ENCODE data around the gene EFNA5. TPM values are rescaled to one million over a fixed set of nuclear protein-coding genes. Genes with fewer than 3 reads are reported as not detected.

Gene EFNA5
- total and polyA plus RNA-seq, 5 donors from 2014 or later, result 0.73 TPM; not detected in 4

GRCh38 chr5:107463731-107464130 lies 207.0 kb downstream of the EFNA5 start:
- Histone ChIP-seq H3K9me3 (ENCODE audit: control insufficient read depth in 2 of 2, low read length in 2 of 2) (no peaks in the 10 kb centered on the region), H3K4me1 (ENCODE audit: control insufficient read depth, insufficient read depth, low read length, poor library complexity, severe bottlenecking) (no peaks in the 10 kb centered on the region), H3K27me3 (ENCODE audit: control insufficient read depth, insufficient read depth, low read length) (no peaks in the 10 kb centered on the region), H3K36me3 (ENCODE audit: control insufficient read depth, insufficient read depth, low read length) (no peaks in the 10 kb centered on the region), H3K4me3 (ENCODE audit: low read depth, low read length) (no peak overlapping the region), H3K27ac (ENCODE audit: insufficient read depth, low read length, poor library complexity, severe bottlenecking) (no peak overlapping the region)
- no peaks in the 10 kb centered on the region for H3K4me1 Mint-ChIP-seq
- peaks cover 4% of the 10 kb centered on the region for H3K27me3 Mint-ChIP-seq
- DNase-seq (no peak), ATAC-seq (ENCODE audit: low read depth in 2 of 2) (no peak)
- H3K27ac Mint-ChIP-seq, result no peak overlapping the region
- H3K9me3 Mint-ChIP-seq, result peaks cover 0 to 4% (median 0%) of the 10 kb centered on the region in 7 donors
- H3K4me3 Mint-ChIP-seq, result no peak overlapping the region
- H3K36me3 Mint-ChIP-seq, result no peaks in the 10 kb centered on the region

GRCh38 chr5:107461770-107462169 lies 209.0 kb downstream of the EFNA5 start:
- H3K27me3 ChIP-seq (ENCODE audit: control insufficient read depth, insufficient read depth, low read length), result no peaks in the 10 kb centered on the region
- H3K4me1 ChIP-seq (ENCODE audit: control insufficient read depth, insufficient read depth, low read length, poor library complexity, severe bottlenecking), result no peaks in the 10 kb centered on the region
- DNase-seq, result no peak
- H3K4me1 Mint-ChIP-seq, result no peaks in the 10 kb centered on the region
- H3K27me3 Mint-ChIP-seq, result peaks cover 6% of the 10 kb centered on the region
- no peaks in the 10 kb centered on the region for H3K36me3 ChIP-seq (ENCODE audit: control insufficient read depth, insufficient read depth, low read length)
- peaks cover 0 to 4% (median 0%) of the 10 kb centered on the region in 7 donors for H3K9me3 Mint-ChIP-seq
- no peak overlapping the region for H3K4me3 ChIP-seq (ENCODE audit: low read depth, low read length)
- no peaks in the 10 kb centered on the region for H3K9me3 ChIP-seq (ENCODE audit: control insufficient read depth in 2 of 2, low read length in 2 of 2)
- H3K36me3 Mint-ChIP-seq, result no peaks in the 10 kb centered on the region
- H3K27ac ChIP-seq (ENCODE audit: insufficient read depth, low read length, poor library complexity, severe bottlenecking), result no peak overlapping the region
- ATAC-seq (ENCODE audit: low read depth in 2 of 2), result no peak
- H3K4me3 Mint-ChIP-seq, result no peak overlapping the region
- no peak overlapping the region for H3K27ac Mint-ChIP-seq

GRCh38 chr5:107460789-107461188 lies 209.9 kb downstream of the EFNA5 start:
- Mint-ChIP-seq H3K27me3 (peaks cover 8% of the 10 kb centered on the region), H3K36me3 (no peaks in the 10 kb centered on the region), H3K9me3 (peaks cover 0 to 4% (median 0%) of the 10 kb centered on the region in 7 donors), H3K4me3 (no peak overlapping the region), H3K27ac (no peak overlapping the region), H3K4me1 (no peaks in the 10 kb centered on the region)
- ATAC-seq (ENCODE audit: low read depth in 2 of 2), result no peak
- Histone ChIP-seq H3K27ac (ENCODE audit: insufficient read depth, low read length, poor library complexity, severe bottlenecking) (no peak overlapping the region), H3K9me3 (ENCODE audit: control insufficient read depth in 2 of 2, low read length in 2 of 2) (no peaks in the 10 kb centered on the region), H3K4me1 (ENCODE audit: control insufficient read depth, insufficient read depth, low read length, poor library complexity, severe bottlenecking) (no peaks in the 10 kb centered on the region), H3K27me3 (ENCODE audit: control insufficient read depth, insufficient read depth, low read length) (no peaks in the 10 kb centered on the region), H3K36me3 (ENCODE audit: control insufficient read depth, insufficient read depth, low read length) (no peaks in the 10 kb centered on the region), H3K4me3 (ENCODE audit: low read depth, low read length) (no peak overlapping the region)
- DNase-seq, result no peak

- Histone ChIP-seq H3K36me3 (ENCODE audit: control insufficient read depth, insufficient read depth, low read length) (no peaks in the 10 kb centered on the region), H3K4me3 (ENCODE audit: low read depth, low read length) (no peak overlapping the region), H3K9me3 (ENCODE audit: control insufficient read depth in 2 of 2, low read length in 2 of 2) (no peaks in the 10 kb centered on the region), H3K27ac (ENCODE audit: insufficient read depth, low read length, poor library complexity, severe bottlenecking) (no peak overlapping the region), H3K4me1 (ENCODE audit: control insufficient read depth, insufficient read depth, low read length, poor library complexity, severe bottlenecking) (no peaks in the 10 kb centered on the region), H3K27me3 (ENCODE audit: control insufficient read depth, insufficient read depth, low read length) (no peaks in the 10 kb centered on the region)
- Mint-ChIP-seq H3K27me3 (peaks cover 4% of the 10 kb centered on the region), H3K36me3 (no peaks in the 10 kb centered on the region), H3K4me1 (no peaks in the 10 kb centered on the region), H3K4me3 (no peak overlapping the region), H3K27ac (no peak overlapping the region), H3K9me3 (peaks cover 0 to 4% (median 0%) of the 10 kb centered on the region in 7 donors)
- ATAC-seq (ENCODE audit: low read depth in 2 of 2) (no peak), DNase-seq (no peak)
Observed at GRCh38 chr5:107459605-107460004, 211.1 kb downstream of the EFNA5 start.

- Histone ChIP-seq H3K4me1 (ENCODE audit: control insufficient read depth, insufficient read depth, low read length, poor library complexity, severe bottlenecking) (no peaks in the 10 kb centered on the region), H3K4me3 (ENCODE audit: low read depth, low read length) (no peak overlapping the region), H3K9me3 (ENCODE audit: control insufficient read depth in 2 of 2, low read length in 2 of 2) (no peaks in the 10 kb centered on the region), H3K36me3 (ENCODE audit: control insufficient read depth, insufficient read depth, low read length) (no peaks in the 10 kb centered on the region), H3K27me3 (ENCODE audit: control insufficient read depth, insufficient read depth, low read length) (no peaks in the 10 kb centered on the region), H3K27ac (ENCODE audit: insufficient read depth, low read length, poor library complexity, severe bottlenecking) (no peak overlapping the region)
- H3K4me1 Mint-ChIP-seq, result no peaks in the 10 kb centered on the region
- H3K9me3 Mint-ChIP-seq, result peaks cover 0 to 4% (median 0%) of the 10 kb centered on the region in 7 donors
- no peak for DNase-seq
- H3K36me3 Mint-ChIP-seq, result no peaks in the 10 kb centered on the region
- peaks cover 4% of the 10 kb centered on the region for H3K27me3 Mint-ChIP-seq
- no peak overlapping the region for H3K27ac Mint-ChIP-seq
- ATAC-seq (ENCODE audit: low read depth in 2 of 2), result no peak
- no peak overlapping the region for H3K4me3 Mint-ChIP-seq
Observed at GRCh38 chr5:107458322-107458721, 212.4 kb downstream of the EFNA5 start.

GRCh38 chr5:107457881-107458280 lies 212.9 kb downstream of the EFNA5 start:
- H3K4me3 ChIP-seq (ENCODE audit: low read depth, low read length), result no peak overlapping the region
- Mint-ChIP-seq H3K27me3 (peaks cover 4% of the 10 kb centered on the region), H3K36me3 (no peaks in the 10 kb centered on the region), H3K4me1 (no peaks in the 10 kb centered on the region), H3K27ac (no peak overlapping the region), H3K4me3 (no peak overlapping the region), H3K9me3 (peaks cover 0 to 4% (median 0%) of the 10 kb centered on the region in 7 donors)
- H3K27me3 ChIP-seq (ENCODE audit: control insufficient read depth, insufficient read depth, low read length), result no peaks in the 10 kb centered on the region
- H3K9me3 ChIP-seq (ENCODE audit: control insufficient read depth in 2 of 2, low read length in 2 of 2), result no peaks in the 10 kb centered on the region
- H3K4me1 ChIP-seq (ENCODE audit: control insufficient read depth, insufficient read depth, low read length, poor library complexity, severe bottlenecking), result no peaks in the 10 kb centered on the region
- H3K27ac ChIP-seq (ENCODE audit: insufficient read depth, low read length, poor library complexity, severe bottlenecking), result no peak overlapping the region
- ATAC-seq (ENCODE audit: low read depth in 2 of 2) (no peak), DNase-seq (no peak)
- no peaks in the 10 kb centered on the region for H3K36me3 ChIP-seq (ENCODE audit: control insufficient read depth, insufficient read depth, low read length)

- ATAC-seq (ENCODE audit: low read depth in 2 of 2), result no peak
Observed at GRCh38 chr5:107457138-107457537, 213.6 kb downstream of the EFNA5 start.

GRCh38 chr5:107456281-107456715 lies 214.4 kb downstream of the EFNA5 start:
- peaks cover 0 to 7% (median 0%) of the 10 kb centered on the region in 7 donors for H3K9me3 Mint-ChIP-seq
- no peaks in the 10 kb centered on the region for H3K36me3 Mint-ChIP-seq
- Histone ChIP-seq H3K27ac (ENCODE audit: insufficient read depth, low read length, poor library complexity, severe bottlenecking) (no peak overlapping the region), H3K9me3 (ENCODE audit: control insufficient read depth in 2 of 2, low read length in 2 of 2) (no peaks in the 10 kb centered on the region), H3K36me3 (ENCODE audit: control insufficient read depth, insufficient read depth, low read length) (no peaks in the 10 kb centered on the region), H3K27me3 (ENCODE audit: control insufficient read depth, insufficient read depth, low read length) (no peaks in the 10 kb centered on the region), H3K4me3 (ENCODE audit: low read depth, low read length) (no peak overlapping the region), H3K4me1 (ENCODE audit: control insufficient read depth, insufficient read depth, low read length, poor library complexity, severe bottlenecking) (no peaks in the 10 kb centered on the region)
- H3K4me1 Mint-ChIP-seq, result no peaks in the 10 kb centered on the region
- peaks cover 4% of the 10 kb centered on the region for H3K27me3 Mint-ChIP-seq
- no peak overlapping the region for H3K4me3 Mint-ChIP-seq
- DNase-seq, result no peak
- no peak for ATAC-seq (ENCODE audit: low read depth in 2 of 2)
- H3K27ac Mint-ChIP-seq, result no peak overlapping the region

More at GRCh38 chr5:107457138-107457537, 213.6 kb downstream of the EFNA5 start:
- Histone ChIP-seq H3K36me3 (ENCODE audit: control insufficient read depth, insufficient read depth, low read length) (no peaks in the 10 kb centered on the region), H3K27me3 (ENCODE audit: control insufficient read depth, insufficient read depth, low read length) (no peaks in the 10 kb centered on the region), H3K9me3 (ENCODE audit: control insufficient read depth in 2 of 2, low read length in 2 of 2) (no peaks in the 10 kb centered on the region), H3K27ac (ENCODE audit: insufficient read depth, low read length, poor library complexity, severe bottlenecking) (no peak overlapping the region), H3K4me3 (ENCODE audit: low read depth, low read length) (no peak overlapping the region), H3K4me1 (ENCODE audit: control insufficient read depth, insufficient read depth, low read length, poor library complexity, severe bottlenecking) (no peaks in the 10 kb centered on the region)
- Mint-ChIP-seq H3K4me3 (no peak overlapping the region), H3K27ac (no peak overlapping the region), H3K36me3 (no peaks in the 10 kb centered on the region), H3K9me3 (peaks cover 0 to 2% (median 0%) of the 10 kb centered on the region in 7 donors), H3K4me1 (no peaks in the 10 kb centered on the region), H3K27me3 (peaks cover 4% of the 10 kb centered on the region)
- no peak for DNase-seq

All from CD4-positive, CD25-positive, alpha-beta regulatory T cell (primary cell).